GM18511 (cell line): ENCODE measurements around the gene CYP2B6.
"Not testable (repeated sequence)": the region's sequence is repeated elsewhere in the genome, so short reads cannot be mapped to it uniquely, and the experiment has no call there.

Source experiments
- ATAC-seq: cut with Tn5 transposase; IDR thresholded peaks from one replicate; pipeline ENCODE4 v1.9.1; 2021; ENCODE audit warnings: mild to moderate bottlenecking, moderate library complexity; ENCODE audit not compliant: unreplicated experiment

Gene CYP2B6

DNA sequence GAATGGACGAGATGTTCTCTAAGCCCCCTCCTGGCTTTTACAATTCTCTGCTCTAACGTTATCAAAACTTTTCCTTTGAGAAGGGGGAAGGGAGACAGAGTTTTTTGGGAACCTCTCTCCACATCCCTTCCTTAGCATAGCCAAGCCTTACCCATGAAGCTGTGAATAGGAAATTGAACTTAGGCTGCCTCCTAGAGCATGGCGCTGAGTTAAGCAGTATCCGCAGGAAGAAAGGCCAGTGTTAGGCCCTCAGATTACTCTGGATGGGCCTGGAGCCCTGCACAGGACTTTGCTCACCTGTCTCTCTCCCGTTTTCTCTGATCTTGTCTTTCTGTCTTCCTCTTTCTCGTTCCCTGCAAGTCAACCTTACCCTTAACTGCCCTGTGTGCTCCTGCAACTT is 39.6 kb downstream of the CYP2B6 start:
- no peak for ATAC-seq

DNA sequence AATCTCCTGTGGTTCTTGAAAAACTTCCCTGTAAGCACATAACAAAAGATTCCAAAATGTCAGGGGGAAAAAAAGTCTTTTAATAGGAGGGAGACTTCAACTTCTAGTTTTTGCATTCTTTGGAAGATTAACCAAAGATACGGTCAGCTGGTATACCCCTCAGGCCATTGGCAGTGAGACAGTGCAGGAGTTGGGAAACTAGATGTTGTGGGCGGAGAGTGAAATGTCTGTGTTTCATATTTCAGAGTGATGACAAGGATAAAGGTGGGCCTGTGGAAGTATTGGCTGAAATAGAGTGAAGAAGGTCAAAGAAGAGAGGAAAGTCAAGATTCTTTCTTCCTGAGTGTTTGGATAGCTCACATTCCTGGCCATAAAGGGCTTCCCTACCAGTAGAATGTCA is 40.8 kb downstream of the CYP2B6 start:
- no peak for ATAC-seq

GRCh38 chr19:41033324-41033723 is 42.2 kb downstream of the CYP2B6 start:
- not testable (repeated sequence) for ATAC-seq

GRCh38 chr19:41039806-41040205 is 48.7 kb downstream of the CYP2B6 start:
- no peak for ATAC-seq

GRCh38 chr19:41045095-41045494 is 54.0 kb downstream of the CYP2B6 start:
- not testable (repeated sequence) for ATAC-seq

DNA sequence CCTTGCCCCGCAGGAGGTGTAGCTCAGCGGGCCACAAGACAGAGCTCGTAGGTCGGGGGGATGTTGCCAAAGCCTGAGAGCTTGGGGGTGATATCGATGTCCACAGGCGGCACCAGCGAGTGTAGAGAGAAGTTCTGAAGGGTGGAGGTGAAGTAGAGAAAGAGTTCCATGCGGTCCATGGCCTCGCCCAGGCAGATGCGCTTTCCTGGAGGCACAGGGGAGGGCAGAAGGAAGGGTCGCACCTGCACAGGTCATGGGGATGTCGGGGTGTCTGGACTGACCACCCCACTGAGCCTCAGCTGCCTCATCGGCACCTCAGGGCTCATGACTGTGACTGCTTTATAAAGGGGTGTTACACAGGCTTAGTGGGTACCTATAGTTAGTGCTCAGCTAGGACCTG is 59.3 kb downstream of the CYP2B6 start:
- ATAC-seq, result no peak

- ATAC-seq, result not testable (repeated sequence)
These were observed 61.1 kb downstream of the CYP2B6 start for GRCh38 chr19:41052162-41052561.

DNA sequence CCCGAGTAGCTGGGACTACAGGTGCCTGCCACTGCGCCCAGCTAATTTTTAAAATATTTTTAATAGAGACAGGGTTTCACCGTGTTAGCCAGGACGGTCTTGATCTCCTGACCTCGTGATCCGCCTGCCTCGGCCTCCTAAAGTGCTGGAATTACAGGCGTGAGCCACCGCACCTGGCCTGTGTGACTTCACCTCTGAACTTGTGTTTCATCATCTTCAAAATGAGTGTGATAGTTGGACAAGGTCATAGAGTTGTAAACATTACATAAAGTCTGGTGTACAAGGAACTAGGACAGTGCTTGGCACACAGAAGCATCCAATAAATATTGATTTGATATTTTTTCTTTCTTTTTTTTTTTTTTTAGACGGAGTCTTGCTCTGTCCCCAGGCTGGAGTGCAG is 62.2 kb downstream of the CYP2B6 start:
- ATAC-seq, result not testable (repeated sequence)

DNA sequence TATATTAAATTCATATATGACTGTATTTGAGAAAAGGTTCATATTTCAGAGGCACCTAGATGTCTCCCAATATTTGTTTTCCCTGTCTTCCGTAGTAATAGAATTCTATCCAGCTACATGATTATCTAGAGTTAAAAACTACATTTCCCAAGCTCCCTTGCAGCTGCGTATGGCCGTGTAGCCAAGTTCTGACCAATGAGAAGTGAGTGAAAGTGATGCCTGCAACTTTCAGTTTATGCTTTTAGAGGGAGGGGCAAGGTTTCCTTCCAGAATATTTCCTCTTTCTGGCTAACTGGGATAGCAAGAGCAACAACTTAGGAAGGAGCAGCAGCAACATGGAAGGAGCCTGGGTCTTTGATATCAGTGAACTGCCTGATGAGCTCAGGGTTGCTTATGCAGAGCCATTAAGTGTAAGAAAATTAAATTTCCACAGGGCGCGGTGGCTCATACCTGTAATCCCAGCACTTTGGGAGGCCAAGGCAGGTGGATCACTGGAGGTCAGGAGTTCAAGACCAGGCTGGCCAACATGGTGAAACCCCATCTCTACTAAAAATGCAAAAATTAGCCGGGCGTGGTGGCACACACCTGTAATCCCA is 74.0 kb downstream of the CYP2B6 start:
- no peak for ATAC-seq
